DMS53 treated with DMSO at 0.1 percent for 48 hours (cell line): Measurements from ENCODE around the gene SRRT.
"Not testable (repeated sequence)": the region's sequence is repeated elsewhere in the genome, so short reads cannot be mapped to it uniquely, and the experiment has no call there.

Experiments used
- DNase-seq: peaks from one replicate; lab custom pipeline; 2025; ENCODE audit not compliant: unreplicated experiment; lab: John Stamatoyannopoulos, UW

Gene SRRT

DNA sequence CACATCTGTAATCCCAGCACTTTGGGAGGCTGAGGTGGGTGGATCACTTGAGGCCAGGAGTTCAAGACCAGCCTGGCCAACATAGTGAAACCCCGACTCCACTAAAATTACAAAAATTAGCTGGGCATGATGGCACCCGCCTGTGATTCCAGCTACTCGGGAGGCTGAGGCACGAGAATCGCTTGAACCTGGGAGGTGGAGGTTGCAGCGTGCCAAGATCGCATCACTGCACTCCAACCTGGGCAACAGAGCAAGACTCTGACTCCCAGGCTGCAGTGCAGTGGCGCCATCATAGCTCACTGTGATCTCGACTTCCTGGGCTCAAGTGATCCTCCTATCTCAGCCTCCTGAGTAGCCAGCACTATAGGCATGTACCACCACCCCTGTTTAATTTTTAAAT is 20.0 kb upstream of the SRRT start:
- not testable (repeated sequence) for DNase-seq

DNA sequence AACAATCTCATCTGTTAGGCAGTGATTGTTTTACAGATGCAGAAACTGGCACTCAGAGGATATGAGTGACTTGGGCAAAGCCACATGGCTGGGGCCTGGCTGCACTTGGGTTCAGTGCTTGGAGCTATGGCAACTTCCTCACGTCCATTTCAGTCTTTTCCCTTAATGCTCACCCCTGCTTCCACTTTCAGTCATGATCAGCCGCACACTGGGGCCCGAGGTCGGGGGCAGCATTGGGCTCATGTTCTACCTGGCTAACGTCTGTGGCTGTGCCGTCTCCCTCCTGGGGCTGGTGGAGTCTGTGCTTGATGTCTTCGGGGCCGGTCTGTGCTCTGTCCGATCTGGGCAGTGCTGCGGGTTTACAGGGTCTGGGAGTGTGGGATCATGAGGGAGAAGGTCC is 19.4 kb upstream of the SRRT start:
- DNase-seq: no peak

DNA sequence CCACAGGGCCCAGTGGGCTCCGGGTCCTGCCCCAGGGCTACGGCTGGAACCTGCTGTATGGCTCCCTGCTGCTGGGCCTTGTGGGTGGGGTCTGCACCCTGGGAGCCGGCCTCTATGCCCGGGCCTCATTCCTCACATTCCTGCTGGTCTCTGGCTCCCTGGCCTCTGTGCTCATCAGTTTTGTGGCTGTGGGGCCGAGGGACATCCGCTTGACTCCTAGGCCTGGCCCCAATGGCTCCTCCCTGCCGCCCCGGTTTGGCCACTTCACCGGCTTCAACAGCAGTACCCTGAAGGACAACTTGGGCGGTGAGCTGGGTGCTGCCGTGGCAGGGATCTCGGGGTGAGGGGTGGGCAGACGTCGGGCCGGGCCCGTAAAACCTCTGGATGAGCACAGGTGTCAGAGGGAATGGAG is 18.0 kb upstream of the SRRT start:
- no peak for DNase-seq

DNA sequence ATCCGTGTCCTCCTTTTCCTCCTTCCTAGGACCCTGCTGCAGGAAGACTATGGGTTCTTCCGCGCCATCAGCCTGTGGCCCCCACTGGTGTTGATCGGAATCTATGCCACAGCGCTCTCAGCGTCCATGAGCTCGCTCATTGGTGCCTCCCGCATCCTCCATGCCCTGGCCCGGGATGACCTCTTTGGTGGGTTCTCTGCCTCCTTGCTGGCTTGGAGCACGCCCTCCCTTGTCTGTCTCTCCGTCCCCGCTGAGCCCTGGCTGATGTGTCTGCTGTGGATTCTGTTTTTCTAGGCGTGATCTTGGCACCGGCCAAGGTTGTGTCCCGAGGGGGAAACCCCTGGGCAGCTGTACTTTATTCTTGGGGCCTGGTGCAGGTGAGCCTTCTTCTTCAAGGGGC is 15.0 kb upstream of the SRRT start:
- no peak for DNase-seq

DNA sequence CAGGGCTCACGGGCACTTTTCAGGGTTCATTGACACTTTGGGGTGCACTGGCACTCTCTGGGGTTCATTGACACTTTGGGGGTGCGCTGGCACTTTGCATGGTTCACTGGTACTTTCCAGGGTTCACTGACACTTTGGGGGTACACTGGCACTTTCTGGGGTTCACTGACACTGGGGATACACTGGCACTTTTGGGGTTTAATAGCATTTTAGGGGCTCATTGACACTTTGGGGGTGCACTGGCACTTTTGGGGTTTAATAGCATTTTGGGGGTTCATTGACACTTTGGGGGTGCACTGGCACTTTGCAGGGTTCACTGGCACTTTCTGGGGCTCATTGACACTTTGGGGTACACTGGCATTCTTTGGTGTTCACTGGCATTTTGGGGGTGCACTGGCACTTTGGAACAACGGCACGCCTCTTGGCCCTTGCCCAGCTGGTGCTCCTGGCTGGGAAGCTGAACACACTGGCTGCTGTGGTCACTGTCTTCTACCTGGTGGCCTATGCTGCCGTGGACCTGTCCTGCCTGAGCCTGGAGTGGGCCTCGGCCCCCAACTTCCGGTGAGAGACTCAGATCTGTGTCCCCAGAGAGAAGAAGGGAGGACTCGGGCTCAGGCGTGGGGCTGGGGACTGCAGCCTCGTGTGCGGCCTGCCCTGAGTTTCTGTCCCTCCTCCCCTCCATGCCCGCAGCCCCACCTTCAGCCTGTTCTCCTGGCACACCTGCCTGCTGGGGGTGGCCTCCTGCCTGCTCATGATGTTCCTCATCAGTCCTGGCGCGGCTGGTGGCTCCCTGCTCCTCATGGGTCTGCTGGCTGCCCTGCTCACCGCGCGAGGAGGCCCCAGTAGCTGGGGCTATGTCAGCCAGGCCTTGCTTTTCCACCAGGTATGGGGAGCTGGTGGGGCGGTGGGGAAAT is 13.9 kb upstream of the SRRT start:
- DNase-seq: no peak

DNA sequence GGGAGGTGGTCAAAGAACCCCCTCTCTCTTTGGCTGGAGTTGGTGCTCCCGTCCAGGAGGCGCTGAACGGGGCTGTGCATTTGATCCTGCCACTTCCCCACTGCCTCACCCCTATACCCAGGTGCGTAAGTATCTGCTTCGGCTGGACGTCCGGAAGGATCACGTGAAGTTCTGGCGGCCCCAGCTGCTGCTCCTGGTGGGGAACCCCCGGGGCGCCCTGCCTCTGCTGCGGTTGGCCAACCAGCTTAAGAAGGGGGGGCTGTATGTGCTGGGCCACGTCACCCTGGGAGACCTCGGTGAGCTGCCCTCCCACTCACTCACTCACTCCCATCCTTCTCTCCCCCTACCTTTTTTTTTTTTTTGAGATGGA is 13.3 kb upstream of the SRRT start:
- DNase-seq: no peak

DNA sequence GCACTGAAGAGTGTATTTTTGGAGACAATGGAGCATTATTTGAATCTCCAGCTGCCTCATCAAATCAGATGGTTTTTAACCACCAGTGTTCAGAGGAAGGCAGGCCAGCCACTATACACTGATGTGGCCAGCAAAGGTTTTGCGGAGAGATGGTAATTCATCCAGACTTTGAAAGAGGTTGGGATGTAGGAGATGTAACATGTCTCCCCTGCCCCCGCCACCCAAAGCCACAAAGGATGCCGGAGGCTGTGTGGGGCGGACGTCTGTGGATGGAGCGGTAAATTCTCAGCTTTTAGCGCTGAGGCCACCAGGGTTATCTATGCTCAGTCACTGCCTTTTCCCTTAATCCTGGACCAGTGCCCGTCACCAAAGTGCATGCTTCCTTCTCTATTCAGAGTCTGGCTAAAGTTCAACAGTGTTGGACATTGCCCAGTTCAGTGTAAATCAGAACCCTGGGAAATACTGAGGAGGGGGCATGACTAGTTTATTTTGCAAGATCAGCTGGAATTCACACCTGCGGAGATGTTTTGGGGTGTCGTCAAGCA is 11.4 kb upstream of the SRRT start:
- no peak for DNase-seq

DNA sequence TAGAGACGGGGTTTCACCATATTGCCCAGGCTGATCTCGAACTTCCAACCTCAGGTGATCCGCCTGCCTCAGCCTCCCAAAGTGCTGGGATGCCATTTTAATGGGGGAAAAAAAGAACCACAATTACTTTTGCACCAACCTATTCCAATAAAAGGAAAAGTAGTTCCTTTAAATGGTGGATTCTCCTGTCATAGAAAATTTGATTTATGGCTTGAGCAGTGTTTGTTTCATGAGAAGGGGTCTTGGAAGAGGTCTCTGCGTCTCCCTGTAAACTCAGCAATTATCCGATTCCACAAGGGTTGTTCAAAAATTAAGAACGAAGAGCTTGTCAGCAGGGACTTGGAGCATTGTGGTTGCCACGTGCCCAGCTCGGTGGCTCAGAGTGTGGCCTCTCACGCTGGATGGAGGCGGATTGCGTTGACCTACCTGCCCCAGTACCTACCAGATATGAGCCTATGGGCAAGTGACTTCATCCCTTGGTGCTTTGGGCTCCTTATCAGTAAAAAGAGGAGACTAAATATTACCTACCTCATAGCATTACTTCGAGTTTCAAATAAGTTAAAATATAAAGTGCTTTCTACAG is 10.5 kb upstream of the SRRT start:
- no peak for DNase-seq

DNA sequence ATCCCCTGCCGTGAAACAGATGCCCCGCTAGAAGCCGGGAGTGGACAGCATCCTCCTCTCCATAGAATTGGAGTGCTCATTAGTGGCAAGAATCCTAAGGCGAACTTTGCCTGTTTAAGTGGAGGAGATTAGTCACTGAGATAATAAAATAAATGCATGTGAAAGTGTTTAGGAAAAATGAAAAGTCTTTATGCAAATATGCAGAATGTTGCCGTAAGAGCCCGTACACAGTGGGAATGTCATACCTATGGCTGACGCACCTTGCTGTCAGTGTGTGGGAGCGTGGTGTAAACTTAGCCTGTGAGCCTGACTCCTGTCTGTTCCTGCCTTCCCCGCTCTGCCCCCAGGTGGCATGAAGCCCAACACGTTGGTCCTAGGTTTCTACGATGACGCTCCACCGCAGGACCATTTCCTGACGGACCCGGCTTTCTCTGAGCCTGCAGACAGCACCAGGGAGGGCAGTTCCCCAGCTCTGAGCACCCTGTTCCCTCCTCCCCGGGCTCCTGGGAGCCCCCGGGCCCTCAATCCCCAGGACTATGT is 9.5 kb upstream of the SRRT start:
- DNase-seq: no peak

DNA sequence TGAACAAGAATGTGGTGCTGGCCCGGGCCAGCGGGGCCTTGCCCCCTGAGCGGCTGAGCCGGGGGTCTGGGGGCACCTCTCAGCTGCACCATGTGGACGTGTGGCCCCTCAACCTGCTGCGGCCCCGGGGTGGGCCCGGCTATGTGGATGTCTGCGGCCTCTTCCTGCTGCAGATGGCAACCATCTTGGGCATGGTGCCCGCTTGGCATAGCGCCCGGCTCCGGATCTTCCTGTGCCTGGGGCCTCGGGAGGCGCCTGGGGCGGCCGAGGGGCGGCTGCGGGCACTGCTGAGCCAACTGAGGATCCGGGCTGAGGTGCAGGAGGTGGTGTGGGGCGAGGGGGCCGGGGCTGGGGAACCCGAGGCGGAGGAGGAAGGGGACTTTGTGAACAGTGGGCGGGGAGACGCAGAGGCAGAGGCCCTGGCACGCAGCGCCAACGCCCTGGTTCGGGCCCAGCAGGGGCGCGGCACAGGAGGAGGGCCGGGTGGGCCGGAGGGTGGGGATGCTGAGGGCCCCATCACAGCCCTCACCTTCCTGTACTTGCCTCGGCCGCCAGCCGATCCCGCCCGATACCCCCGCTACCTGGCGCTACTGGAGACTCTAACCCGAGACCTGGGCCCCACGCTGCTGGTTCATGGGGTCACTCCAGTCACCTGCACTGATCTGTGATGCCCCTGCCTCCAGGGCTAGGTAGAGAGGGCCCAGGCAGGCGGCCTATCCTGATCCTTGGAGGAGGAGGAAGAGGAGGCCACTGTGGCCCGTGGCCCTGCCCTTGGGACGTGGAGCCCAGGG is 8.8 kb upstream of the SRRT start:
- peak; percentile 26 for DNase-seq

DNA sequence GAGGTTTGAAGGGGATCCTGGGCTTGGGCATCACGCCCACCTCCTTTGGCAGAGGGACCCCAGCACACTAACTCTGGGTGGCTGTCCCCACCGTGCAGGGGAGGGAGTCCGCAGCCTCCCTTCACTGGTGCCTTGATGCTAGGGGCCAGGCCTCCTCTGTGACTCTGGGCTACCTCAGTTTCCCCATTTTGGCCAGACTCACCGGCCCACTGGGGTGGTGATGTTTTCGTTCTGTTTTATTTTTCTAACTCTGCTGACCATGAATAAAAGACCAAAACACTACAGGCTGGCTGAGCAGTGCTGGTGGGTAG is 8.2 kb upstream of the SRRT start:
- DNase-seq: no peak

DNA sequence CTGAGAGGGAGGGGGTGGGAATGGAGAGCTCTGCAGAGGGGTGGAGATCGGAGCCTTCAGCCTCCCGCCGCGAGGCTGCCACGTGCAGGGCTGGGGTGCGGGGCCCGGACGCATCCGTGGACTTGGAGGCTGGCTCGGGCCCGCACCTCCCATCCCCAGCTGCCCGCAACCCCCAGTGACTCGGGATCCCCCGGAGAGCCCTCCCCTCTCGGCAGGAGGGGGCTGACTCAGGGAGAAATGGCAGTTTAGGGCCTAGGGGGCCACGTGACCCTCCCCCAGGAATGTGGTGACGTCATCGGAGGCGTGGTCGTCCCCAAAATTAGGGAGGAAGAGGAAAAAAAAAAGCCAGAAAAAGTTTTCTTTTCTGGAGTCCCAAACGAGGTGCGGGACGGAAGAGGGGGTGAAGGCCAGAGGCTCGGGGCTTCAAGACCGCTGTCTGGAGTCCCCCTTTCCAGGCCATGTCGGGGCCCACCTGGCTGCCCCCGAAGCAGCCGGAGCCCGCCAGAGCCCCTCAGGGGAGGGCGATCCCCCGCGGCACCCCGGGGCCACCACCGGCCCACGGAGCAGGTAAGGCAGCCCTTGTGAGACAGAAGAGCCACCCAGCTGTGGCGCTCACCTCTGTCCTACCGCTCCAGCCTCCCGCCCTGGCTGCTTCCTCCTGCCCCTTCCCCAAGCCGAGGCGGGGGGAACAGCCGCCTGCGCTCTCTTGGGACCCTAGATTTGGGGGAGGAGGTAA is 7.7 kb upstream of the SRRT start, which contains the start of gene TRIP6:
TSS of gene TRIP6 (plus strand) at position 348 of the 736 bp plus-strand sequence. CDS start at position 459, 111 bp downstream.
- DNase-seq: no peak

DNA sequence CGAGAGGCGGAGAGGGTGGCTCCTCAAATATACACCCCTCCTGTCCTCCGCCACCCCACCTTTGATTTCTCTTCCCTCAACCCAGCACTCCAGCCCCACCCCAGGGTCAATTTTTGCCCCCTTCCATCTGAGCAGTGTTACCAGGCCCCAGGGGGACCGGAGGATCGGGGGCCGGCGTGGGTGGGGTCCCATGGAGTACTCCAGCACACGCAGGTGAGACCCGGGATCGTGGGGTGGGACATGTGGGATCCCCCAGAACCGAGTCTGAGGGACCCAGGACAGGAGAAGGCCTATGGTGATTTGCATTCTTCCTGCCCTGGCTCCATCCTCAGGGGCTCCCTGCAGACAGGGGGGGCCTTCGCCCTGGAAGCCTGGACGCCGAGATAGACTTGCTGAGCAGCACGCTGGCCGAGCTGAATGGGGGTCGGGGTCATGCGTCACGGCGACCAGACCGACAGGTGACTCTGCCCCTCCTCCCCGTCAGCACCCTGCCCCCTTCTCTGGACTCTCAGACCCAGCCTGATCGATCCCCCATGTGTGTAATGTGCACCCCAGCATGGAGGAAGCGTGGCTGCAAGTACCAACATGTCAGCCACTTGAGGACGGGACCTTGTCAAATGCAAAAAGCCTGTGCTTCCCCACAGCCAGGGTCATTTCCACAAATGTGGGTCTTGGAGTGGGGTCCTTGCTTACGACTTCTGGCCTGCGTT is 7.0 kb upstream of the SRRT start:
- no peak for DNase-seq

DNA sequence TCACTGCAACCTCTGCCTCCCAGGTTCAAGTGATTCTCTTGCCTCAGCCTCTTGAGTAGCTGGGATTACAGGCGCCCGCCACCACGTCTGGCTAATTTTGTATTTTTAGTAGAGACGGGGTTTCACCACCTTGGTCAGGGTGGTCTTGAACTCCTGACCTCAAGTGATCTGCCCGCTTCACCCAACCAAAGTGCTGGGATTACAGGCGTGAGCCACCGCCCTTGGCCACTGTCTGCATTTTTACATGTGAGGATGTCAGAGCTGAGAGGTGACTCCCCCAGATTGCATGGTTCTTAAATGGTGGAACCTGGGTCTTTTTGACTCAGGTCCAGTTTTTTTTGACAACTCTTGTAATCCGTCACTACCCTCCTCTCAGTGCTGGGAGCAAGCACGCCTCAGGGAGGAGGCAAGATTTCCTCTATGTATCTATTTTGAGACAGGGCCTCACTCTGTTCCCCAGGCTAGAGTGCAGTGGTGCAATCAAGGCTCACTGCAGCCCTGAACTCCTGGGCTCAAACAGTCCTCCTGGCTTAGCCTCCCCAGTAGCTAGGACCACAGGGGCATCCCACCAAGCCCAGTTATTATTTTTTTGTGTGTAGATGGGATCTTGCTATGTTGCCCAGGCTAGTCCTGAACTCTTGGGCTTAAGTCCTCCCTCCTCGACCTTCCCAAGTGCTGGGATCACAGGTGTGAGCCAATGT is 1.2 kb upstream of the SRRT start:
- no peak for DNase-seq

DNA sequence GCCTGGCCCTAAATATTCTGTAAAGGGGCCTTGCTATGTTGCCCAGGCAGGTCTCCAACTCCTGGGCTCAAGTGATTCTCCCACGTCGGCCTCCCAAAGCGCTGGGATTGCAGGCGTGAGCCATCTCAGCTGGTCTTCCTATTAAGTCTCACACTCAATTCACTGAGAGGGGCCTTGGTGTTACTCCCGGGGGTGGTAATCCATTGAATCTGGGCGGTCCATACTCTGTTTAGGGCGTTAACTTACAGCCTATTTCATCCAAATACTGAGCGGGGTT is 665 bp upstream of the SRRT start:
- DNase-seq: no peak

DNA sequence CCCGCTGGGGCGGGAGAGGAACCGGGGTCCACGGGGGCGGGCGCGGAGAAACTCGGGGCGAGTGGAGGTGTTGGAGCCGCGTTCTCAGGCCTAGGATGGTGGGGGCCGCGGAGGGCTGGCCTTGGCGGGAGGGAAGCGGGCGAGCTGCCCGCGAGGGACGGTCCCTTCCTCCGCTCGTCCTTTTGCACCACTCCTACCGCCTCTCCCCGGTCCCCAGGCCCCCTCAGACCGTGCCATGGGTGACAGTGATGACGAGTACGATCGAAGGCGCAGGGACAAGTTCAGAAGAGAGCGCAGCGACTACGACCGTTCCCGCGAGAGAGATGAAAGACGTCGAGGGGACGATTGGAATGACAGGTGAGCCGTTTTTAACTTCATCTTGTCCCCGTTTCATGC is 451 bp downstream of the SRRT start:
- DNase-seq: no peak

DNA sequence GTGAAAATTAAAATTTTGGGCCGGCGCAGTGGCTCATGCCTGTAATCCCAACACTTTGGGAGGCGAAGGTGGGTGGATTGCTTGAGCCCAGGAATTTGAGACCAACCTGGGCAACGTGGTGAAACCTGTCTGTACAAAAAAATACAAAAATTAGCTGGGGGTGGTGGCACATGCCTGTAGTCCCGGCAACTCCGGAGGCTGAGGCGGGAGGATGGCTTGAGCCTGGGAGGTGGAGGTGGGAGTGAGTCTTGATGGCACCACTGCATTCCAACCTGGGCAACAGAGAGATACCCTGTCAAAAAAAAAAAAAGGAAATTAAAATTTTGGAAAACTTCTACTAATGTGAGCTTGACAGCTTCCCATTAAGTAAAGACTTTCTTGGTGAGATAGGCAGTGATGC is 3.1 kb downstream of the SRRT start:
- no peak for DNase-seq

DNA sequence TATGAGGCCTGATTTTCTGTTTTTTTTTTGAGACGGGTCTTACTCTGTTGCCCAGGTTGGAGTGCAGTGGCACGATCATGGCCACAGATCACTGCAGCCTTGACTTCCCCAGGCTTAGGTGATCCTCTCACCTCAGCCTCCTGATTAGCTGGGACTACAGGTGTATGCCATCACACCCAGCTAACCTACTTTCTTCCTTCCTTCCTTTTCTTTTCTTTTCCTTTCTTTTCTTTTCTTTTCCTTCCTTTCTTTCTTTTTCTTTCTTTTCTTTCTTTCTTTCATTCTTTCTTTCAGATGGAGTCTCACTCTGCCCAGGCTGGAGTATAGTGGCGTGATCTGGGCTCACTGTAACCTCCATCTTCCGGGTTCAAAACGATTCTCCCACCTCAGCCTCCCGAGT is 3.8 kb downstream of the SRRT start:
- no peak for DNase-seq

DNA sequence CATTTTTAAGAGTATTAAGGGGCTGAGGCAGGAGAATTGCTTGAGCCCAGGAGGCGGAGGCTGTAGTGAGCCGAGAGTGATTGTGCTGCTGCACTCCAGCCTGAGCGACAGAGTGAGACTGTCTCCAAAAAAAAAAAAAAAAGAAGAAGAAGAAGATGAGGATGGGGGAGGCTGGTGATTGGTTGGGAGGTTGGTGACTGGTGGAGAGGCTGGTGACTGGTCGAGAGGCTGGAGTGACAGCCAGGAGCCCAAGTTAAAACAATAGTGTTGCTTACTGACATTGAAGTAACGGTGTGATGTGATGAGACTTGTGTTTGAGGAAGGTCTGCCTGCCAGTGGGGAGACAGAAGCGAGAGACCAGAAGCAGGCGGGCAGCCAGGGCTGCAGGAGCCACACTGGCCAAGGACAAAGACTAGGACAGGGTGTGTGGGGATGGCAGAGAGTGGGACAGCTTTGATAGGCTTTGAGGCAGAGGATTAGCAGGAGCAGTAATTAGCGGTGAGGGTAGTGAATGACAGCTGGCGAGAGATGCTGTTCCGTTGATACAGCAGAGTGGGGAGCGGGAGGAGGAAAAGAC is 4.9 kb downstream of the SRRT start:
- no peak for DNase-seq
